ENCODE results near the gene RAG1. TPM values are rescaled to one million over a fixed set of nuclear protein-coding genes. Genes with fewer than 3 reads are reported as not detected.

RAG1 gene
- total RNA-seq, 4 donors from 2014 or later: 0.60 to 3.2 (median 1.5) TPM

DNA sequence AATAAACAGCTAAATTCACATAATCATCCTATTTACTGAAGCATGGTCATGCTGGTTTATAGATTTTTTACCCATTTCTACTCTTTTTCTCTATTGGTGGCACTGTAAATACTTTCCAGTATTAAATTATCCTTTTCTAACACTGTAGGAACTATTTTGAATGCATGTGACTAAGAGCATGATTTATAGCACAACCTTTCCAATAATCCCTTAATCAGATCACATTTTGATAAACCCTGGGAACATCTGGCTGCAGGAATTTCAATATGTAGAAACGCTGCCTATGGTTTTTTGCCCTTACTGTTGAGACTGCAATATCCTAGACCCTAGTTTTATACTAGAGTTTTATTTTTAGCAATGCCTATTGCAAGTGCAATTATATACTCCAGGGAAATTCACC is 10.7 kb downstream of the RAG1 start:
- Histone ChIP-seq H3K4me1 (no peaks in the 10 kb centered on the region), H3K27me3 (no peaks in the 10 kb centered on the region), H3K36me3 (no peaks in the 10 kb centered on the region), H3K4me3 (no peak overlapping the region), H3K9me3 (no peaks in the 10 kb centered on the region), H3K27ac (no peak overlapping the region)
- intact Hi-C loops (cut with DNase I; ENCODE audit: low total_unique reads): no loop called here
- no peak for TF ChIP-seq POLR2A (IDR thresholded peaks at IDR 0.05)
- TF ChIP-seq EP300 (IDR thresholded peaks at IDR 0.05; ENCODE audit: low read depth): no peak
- TF ChIP-seq, protein P1, sequence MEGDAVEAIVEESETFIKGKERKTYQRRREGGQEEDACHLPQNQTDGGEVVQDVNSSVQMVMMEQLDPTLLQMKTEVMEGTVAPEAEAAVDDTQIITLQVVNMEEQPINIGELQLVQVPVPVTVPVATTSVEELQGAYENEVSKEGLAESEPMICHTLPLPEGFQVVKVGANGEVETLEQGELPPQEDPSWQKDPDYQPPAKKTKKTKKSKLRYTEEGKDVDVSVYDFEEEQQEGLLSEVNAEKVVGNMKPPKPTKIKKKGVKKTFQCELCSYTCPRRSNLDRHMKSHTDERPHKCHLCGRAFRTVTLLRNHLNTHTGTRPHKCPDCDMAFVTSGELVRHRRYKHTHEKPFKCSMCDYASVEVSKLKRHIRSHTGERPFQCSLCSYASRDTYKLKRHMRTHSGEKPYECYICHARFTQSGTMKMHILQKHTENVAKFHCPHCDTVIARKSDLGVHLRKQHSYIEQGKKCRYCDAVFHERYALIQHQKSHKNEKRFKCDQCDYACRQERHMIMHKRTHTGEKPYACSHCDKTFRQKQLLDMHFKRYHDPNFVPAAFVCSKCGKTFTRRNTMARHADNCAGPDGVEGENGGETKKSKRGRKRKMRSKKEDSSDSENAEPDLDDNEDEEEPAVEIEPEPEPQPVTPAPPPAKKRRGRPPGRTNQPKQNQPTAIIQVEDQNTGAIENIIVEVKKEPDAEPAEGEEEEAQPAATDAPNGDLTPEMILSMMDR (IDR thresholded peaks at IDR 0.05): no peak
- TF ChIP-seq POLR2AphosphoS5 (IDR thresholded peaks at IDR 0.05): no peak
- in situ Hi-C loops (cut with MboI; ENCODE audit: low pct_ligation_motif_present in 1 of 4, low pct_unique_long_range_greater_than_20kb in 1 of 4, low sequenced_read_pairs in 3 of 4): loop anchor here in 1 of 4 donors (10.0 kb wide), 1 partner anchor 96 kb away; no protein-coding TSS in a partner anchor
- WGBS, 2 donors (ENCODE audit: low coverage in 1 of 2): 69 to 73% methylated on average over 1 of the region's 1 CpG
- DNase-seq: no peak

DNA sequence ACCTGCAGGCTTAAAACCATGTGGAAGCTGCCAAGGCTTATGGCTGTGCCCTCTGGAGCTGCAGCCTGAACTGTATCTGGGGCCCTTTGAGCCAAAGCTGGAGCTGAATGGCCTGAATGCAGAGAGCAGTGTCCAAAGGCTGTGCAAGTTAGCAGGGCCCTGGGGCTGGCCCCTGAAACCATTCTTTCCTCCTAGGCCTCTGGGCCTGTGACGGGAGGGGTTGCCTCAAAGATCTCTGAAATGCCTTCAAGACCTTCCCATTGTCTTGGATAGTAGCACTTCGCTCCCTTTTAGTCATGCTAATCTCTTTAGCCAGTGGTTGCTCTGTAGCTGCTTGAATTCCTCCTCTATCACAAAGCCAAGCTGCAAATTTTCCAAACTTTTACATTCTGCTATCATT is 13.7 kb downstream of the RAG1 start:
- intact Hi-C loops (cut with DNase I; ENCODE audit: low total_unique reads) (no loop called here), in situ Hi-C loops (cut with MboI; ENCODE audit: low pct_ligation_motif_present in 1 of 4, low pct_unique_long_range_greater_than_20kb in 1 of 4, low sequenced_read_pairs in 3 of 4) (no loop called here)
- H3K4me1 ChIP-seq: no peaks in the 10 kb centered on the region
- no peaks in the 10 kb centered on the region for H3K27me3 ChIP-seq
- TF ChIP-seq, protein P1 (IDR thresholded peaks at IDR 0.05): no peak
- TF ChIP-seq POLR2A (IDR thresholded peaks at IDR 0.05): no peak
- H3K9me3 ChIP-seq: no peaks in the 10 kb centered on the region
- DNase-seq: no peak
- 96 to 100% methylated on average over 1 to 2 of the region's 2 CpGs for WGBS, 2 donors (ENCODE audit: low coverage in 1 of 2)
- no peak overlapping the region for H3K4me3 ChIP-seq
- H3K27ac ChIP-seq: no peak overlapping the region
- H3K36me3 ChIP-seq: no peaks in the 10 kb centered on the region

DNA sequence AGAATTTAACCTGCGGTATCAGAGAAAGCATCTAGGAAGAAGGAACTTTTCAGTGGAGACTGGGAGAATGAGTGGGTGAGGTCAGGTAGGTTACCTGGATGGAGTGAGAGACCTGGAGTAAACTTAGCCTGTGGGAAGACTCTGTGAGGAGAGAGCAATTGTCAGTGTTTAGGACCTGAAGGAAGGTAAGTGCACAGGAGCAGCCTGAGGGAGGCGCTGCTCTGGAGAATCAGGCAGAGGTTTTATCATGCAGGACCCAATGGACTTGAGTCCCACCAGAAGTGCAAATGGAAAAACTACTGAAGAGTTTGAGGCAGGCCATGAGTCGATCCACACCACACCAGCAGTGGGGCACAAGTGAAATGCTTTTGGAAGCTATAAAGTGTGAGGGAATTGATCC is 15.9 kb downstream of the RAG1 start:
- WGBS, 2 donors (ENCODE audit: low coverage in 1 of 2): 60 to 64% methylated on average over 3 of the region's 3 CpGs
- Histone ChIP-seq H3K9me3 (no peaks in the 10 kb centered on the region), H3K27me3 (peaks cover 8% of the 10 kb centered on the region), H3K36me3 (no peaks in the 10 kb centered on the region), H3K27ac (no peak overlapping the region), H3K4me1 (no peaks in the 10 kb centered on the region), H3K4me3 (no peak overlapping the region)
- intact Hi-C loops (cut with DNase I; ENCODE audit: low total_unique reads): no loop called here
- DNase-seq: no peak
- in situ Hi-C loops (cut with MboI; ENCODE audit: low pct_ligation_motif_present in 1 of 4, low pct_unique_long_range_greater_than_20kb in 1 of 4, low sequenced_read_pairs in 3 of 4): no loop called here
- TF ChIP-seq, protein P1 (IDR thresholded peaks at IDR 0.05): no peak
- TF ChIP-seq POLR2AphosphoS5 (IDR thresholded peaks at IDR 0.05): no peak
- no peak for TF ChIP-seq POLR2A (IDR thresholded peaks at IDR 0.05)
- TF ChIP-seq EP300 (IDR thresholded peaks at IDR 0.05; ENCODE audit: low read depth): no peak

DNA sequence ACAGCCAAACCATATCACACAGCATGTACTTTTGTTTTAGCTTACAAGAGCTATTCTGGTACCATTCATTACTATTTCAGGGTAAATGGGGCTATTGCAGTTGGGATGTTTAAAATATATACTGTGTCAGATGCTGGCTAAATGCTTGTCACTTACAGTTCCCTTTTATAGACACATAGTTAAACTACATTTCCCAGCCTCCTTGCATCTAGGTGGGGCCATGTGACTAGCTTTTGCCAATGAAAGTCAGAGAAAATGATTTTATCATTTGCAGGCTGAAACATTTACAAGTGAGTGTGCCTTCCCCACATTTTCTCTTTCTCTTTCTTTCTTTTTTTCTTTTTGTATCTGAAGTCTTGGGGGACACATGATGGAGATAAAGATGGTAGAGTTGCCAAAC is 18.7 kb downstream of the RAG1 start:
- Histone ChIP-seq H3K27me3 (peaks cover 23% of the 10 kb centered on the region), H3K4me3 (no peak overlapping the region), H3K9me3 (no peaks in the 10 kb centered on the region), H3K27ac (no peak overlapping the region), H3K4me1 (no peaks in the 10 kb centered on the region), H3K36me3 (no peaks in the 10 kb centered on the region)
- intact Hi-C loops (cut with DNase I; ENCODE audit: low total_unique reads) (no loop called here), in situ Hi-C loops (cut with MboI; ENCODE audit: low pct_ligation_motif_present in 1 of 4, low pct_unique_long_range_greater_than_20kb in 1 of 4, low sequenced_read_pairs in 3 of 4) (no loop called here)
- DNase-seq: no peak
- TF ChIP-seq POLR2AphosphoS5 (IDR thresholded peaks at IDR 0.05) (no peak), POLR2A (IDR thresholded peaks at IDR 0.05) (no peak), EP300 (IDR thresholded peaks at IDR 0.05; ENCODE audit: low read depth) (no peak)
- TF ChIP-seq, protein P1 (IDR thresholded peaks at IDR 0.05): no peak
